Measurements from ENCODE around the gene OST4.

The OST4 gene

DNA sequence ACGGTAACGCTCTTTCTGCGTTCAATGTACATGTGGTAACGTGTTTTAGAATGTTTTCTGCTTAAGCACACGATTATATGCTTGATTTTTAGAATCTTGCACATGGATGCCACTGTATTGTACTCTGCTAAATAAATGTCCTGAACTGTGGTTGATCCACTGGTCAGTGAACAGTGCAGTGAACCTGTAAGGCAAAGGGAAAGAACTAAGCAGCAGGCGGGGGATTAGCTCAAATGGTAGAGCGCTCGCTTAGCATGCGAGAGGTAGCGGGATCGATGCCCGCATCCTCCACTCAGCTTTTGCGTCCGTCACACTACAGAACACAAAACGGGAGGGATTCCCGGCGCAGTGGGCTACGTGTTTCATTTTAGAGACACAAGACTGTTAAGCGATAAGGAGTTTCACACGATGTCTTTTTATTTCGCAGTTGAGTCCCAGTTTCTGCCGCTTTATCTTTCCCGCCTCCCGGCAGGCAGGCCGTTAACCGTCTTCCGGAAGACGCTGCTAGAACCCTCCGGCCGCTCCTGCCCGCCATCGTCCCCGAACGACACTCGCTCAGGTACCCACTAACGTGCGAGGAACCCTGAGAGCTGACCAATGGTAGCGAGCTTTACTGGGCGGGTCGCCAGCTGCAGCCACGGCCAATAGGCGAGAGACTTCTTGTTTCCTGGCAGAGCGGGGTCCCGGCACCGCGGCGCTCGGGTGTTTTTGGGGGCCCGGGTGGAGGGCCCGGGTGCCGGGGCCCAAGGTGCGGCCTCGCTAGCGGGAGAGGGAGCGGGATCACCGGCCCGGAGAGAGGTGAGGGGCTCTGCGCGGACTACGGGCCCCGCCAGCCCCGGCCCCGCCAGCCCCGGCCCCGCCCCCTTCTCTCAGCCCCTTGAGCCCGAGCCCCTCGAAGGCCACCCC lies 20.2 kb downstream of the OST4 start, which contains the start of gene AGBL5:
TSS of gene AGBL5 (plus strand) at position 673 of the 906 bp plus-strand sequence. CDS start 1,291 bp downstream, outside the sequence.
- peak; percentile 97 to 98 for DNase-seq

DNA sequence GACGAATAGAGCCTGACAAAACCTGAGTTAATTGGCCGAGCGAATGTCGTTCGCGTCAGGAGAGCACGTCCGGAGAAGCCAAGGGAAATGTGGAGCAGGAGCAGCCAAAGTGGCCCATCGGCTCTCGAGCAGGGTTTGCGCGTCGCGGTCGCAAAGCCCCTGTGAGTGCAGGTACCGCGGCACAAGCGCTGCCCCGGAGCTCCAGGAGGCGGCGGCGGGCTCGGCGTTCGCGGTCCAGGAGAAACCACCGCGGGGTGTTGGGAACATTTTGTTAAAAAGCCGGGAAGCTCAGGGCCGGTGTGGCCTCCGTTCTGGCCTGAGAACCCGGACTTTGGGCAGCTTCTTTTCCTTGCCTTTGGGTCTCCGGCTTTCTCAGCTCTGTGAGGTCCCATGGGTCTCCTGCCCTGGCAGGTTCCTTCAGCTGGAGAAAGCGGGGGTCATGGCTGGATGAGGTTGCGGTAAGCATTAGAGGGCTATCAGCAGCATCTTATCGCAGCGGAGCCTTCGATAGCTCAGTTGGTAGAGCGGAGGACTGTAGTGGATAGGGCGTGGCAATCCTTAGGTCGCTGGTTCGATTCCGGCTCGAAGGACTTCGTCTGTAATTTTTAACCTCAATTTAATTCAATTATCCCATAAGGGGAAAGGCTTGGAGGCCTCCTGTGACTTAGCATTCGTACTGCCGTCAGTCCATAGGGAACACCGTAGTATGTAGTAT lies 21.0 kb downstream of the OST4 start:
- DNase-seq: peak; percentile 93 to 94

DNA sequence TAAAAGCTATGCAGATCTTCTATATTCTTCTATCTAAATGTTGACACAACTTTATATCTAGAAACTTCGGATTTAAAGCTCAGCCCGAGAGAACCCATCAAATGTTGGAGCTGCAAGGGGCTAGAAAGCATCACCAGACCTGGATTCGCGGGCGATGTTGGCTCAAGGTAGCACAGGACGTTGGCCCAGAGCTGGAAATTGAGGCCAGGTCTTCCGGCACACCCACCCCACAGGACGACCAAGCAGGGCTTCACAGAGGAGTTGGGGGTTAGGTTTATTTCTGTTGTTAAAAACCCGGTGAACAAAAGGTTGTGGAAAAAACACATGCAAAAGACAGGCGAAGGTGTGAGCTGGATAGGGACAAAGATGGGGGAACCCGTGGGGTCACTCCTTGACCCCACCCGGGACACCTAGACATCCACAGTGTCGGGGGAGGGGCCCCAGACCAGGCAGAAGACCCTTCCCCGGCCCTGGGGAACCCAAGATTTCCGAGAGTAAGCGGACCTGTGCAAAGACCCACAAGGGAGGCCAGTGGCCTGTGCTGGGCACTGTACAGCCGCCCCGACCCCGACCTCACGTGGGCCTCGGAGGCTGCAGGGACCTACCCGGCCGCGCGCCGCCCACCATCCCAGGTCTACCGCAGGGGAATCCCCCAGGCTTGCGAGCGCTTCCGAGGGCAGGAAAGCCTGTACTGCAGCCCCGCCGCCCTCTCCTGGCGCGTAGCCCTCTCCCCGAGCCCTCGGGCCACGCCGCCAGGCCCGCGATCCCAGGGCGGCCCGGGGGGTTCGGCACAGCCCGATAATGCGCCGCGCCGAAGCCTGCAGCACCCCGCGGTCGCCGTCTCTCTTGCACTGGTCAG lies 21.8 kb downstream of the OST4 start:
- DNase-seq: peak; percentile 58 to 68

DNA sequence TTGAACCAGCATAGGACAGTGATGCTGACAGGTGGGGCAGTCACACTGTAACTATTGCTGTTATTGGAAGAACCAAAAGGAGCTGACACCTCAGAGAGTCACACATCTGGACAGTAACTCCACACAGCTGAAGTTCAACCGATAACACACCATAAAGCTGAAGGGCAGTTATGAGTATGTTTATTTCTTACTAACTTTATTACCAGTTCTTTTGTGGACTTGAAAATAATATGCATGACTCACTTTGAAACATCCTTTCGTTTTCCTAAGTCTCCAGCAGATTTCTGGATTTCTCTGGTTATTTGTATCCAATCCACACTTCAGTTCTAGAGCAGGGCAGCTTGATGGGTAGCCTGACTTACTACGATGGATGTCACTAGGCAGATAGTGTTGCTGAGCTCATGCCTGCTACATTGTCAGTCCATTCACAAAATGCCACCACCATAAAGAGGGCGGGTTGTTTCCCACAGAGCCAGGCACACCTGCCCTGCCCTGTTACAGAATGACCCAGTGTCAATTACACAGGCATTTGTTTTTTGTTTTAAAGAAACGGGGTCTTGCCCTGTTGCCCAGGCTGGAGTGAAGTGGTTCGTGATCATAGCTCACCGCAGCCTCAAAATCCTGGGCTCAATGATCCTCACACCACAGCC lies 28.3 kb downstream of the OST4 start:
- no peak for DNase-seq

DNA sequence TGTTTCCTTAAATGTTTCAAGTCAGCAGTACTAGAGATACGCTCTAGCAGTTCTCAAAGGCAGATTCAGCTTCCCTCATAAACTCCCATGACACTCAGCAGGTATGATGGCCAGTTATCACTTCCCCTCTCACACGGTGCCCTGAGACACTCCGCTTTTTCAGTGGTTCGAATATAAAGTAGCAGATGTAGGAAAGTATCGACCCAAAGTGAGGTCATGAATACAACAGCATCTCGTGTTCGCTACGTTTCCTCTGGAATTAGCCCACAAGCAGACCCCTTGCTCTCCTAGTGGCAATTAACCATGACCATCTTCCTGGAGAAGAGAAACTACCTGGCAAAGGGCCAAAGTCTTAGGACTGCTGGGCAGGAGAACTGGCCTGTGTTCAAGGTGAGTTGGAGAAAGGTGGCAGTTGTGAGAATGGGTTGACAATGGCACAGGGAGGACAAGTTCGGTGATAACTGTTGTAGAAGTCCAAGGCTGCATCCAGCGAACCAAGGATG lies 29.2 kb downstream of the OST4 start:
- DNase-seq: peak in 1 of 2 donors; percentile 42

DNA sequence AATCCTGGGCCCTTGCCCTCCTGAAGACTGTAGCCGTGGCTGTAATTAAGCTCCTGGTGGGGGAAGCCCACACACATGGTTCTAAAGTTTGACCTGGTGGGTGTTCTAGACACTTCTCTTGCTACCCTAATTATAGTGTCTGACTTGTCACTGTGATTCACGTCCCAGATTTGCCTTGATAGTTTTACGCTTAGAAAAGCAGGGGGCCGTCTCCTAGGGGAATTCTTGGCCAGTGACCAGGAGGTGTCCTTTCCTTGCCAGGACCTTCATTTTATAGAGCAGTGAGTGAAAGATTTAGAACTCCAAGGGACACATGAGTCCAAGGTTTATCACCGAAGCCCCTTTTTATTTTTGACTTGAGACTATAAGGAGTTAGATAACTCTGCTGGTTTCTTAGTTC lies 29.7 kb downstream of the OST4 start:
- DNase-seq: no peak

DNA sequence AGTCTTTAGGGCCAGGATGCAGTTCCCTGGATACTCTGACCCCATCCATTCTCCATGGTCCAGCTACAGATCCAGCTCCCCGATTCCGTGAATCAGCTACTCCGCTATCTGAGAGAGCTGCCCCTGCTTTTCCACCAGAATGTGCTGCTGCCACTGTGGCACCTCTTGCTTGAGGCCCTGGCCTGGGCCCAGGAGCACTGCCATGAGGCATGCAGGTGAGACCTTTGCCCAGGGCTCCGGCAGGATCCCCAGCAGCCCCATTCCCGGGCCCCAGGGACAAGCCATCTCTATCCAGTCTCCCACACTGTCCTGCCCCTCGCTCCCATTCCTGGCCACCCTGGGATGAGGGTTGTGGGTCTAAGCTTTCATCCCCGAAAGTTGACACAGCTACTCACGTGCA lies 31.2 kb downstream of the OST4 start:
- DNase-seq: no peak

DNA sequence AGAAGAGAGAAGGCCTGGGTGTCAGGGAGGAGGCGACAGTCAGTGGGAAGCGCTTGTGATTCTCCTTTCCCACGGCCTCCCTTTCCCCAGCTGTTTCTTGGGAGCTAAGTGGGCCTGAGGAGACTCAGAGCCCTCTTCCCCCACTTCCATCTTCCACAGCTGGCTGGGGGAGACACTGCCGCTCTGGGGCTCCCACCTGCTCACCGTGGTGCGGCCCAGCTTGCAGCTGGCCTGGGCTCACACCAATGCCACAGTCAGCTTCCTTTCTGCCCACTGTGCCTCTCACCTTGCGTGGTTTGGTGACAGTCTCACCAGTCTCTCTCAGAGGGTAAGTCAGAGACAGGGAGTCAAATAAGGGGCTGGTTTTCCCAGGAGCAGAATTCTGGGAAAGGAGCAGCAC lies 31.6 kb downstream of the OST4 start:
- no peak for DNase-seq

DNA sequence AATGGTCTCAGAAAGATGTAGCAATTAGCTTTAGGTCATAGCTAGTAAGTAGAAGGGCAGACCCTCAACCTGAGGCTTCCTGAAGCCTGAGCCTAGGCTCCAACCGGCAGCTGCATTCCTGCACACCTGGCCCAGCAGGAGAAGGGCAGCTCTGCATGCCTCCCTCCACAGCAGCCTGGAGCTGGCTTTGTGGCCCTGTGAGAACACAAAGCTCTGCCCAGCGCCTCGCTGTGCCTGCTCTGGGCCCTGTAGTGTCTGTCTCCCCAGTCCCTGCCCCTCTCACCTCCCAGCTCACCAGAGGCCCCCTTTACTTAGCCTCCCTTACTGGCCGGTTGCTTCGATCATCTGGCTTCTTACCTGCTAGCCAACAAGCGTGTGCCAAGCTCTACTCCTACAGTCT lies 32.0 kb downstream of the OST4 start:
- no peak for DNase-seq

DNA sequence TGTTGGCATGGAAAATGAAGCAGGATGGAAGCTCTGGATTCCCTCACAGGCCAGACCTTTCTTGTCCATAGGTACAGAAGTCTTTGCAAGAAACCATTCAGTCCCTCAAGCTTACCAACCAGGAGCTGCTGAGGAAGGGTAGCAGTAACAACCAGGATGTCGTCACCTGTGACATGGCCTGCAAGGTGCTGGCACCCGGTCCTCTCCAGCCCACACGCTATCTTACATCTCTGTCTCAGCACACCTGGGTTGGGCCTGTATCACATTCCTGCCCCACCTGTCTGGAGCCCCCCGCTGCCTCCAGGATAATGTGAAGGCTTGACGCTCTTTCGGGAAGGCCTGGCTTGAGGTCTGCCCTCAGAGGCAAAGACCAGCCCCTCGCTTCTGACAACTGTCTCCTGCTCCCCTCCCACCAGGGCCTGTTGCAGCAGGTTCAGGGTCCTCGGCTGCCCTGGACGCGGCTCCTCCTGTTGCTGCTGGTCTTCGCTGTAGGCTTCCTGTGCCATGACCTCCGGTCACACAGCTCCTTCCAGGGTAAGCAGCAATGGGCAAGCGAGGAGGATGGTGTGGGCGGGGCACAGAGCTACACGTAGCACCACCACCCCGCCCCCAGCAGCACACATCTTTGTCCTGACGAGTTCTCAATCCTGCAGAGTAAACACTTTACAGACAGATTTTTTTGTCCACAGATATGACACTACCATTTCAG lies 32.7 kb downstream of the OST4 start:
- no peak for DNase-seq

DNA sequence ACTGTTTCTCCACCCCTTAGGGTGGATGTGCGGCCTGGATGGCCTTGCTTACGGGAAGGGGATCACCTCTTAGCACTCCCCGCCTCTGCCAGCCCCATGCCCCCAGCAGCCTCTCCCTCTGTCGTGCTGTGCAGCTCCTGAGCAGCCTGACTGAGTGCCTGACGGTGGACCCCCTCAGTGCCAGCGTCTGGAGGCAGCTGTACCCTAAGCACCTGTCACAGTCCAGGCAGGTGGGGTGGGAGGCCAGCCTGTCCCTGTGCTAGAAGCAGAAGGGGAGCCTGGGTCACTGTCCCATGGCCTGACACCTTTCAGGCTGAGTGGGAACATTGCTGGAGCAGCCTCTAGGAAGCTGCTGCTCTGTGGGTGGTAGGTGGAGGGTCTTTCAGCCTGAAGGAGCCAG lies 33.4 kb downstream of the OST4 start:
- no peak for DNase-seq

DNA sequence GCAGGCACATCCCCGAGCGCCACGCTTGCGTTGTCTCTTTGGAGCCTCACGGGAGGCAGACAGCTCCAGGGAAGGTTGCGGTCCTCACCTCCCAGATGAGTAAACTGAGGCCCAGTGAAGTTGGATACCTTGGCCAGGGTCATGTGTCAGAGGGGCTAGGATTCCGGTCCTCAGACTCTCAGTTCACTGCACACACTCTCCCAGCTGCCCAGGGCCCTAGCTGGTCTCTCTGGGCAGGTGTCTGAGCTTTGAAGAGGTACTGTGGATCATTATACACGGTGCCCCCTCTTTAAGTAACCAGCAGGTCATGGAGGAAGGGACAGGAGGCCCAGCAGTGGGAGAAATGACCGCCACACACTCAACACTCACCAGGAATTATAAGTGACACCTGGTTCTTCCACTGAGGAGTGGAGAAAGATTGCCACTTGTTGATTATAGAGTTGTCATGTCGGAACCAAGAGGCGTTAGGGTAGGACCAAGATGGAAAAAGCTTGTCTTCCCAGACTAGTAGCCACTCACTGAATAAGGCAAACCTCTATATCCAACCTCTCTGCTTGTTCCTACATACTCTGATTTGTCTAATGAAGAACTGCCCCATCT lies 38.1 kb downstream of the OST4 start:
- peak in 1 of 2 donors; percentile 5 for DNase-seq

DNA sequence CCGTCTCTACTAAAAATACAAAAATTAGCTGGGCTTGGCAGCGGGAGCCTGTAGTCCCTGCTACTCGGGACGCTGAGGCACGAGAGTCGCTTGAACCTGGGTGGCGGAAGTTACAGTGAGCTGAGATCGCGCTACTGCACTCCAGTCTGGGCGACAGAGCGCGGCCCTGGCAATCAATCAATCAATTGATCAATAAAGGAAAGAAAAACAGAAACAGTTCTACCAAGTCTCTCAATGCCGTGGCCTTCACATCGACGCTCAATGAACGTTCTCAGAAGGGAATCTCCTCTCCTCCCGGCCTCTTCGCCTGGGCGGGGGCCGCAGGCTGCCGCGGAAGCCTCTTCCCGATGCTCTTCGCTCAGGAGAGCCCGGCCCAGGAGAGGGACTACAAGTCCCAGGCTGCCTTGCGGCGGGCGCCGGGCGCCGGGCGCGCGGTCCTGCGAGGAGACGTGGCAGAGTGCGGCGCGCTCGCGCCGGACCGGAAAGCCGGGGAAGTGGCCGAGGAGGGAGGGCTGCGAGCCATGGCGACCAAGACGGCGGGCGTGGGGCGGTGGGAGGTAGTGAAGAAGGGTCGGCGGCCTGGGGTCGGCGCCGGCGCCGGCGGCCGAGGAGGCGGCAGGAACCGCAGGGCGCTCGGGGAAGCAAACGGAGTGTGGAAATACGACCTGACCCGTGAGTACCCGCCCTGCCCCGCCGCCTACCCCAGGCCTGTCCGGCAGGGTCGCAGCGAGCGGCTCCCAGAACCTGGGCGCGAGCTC lies 38.8 kb downstream of the OST4 start, which contains the start of gene TMEM214:
TSS of gene TMEM214 (plus strand) at position 471 of the 758 bp plus-strand sequence. CDS start at position 522, 51 bp downstream.
- peak; percentile 80 to 81 for DNase-seq

DNA sequence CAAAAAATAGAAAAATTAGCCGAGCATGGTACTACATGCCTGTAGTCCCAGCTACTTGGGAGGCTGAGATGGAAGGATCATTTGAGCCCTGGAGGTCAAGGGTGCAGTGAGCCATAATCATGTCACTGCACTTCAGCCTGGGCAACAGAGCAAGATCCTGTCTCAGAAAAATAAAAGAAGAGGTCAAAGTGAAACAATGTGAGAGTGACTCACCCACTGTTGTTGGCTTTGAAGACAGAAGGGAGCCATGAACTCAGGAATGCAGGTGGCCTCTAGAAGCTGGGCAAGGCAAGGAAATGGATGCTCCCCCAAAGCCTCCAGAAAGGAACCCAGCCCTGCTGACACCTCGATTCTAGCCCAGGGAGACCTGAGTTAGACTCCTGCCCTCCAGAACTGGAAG lies 42.4 kb downstream of the OST4 start:
- DNase-seq: no peak

DNA sequence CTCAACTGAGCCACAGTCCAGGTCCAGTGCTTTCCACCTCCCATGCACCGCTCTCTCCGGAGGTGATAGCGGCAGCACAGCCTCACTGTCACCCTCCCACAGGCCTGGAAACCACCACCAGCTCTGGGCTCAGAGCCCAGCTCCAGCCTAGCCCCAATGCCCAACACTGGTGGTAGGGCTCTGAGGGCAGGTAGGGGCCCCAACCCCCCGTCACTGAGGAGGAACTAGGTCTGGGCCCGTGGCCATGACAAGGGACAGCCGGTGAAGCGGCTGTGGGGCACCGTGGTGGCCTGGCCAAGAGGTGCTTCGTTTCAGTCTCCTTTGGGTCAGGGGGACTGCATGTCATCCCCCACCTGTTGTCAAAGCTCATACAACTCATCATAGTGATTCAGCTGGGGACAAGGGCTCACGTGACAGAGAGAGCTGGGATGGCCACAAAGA lies 44.2 kb downstream of the OST4 start:
- DNase-seq: no peak

DNA sequence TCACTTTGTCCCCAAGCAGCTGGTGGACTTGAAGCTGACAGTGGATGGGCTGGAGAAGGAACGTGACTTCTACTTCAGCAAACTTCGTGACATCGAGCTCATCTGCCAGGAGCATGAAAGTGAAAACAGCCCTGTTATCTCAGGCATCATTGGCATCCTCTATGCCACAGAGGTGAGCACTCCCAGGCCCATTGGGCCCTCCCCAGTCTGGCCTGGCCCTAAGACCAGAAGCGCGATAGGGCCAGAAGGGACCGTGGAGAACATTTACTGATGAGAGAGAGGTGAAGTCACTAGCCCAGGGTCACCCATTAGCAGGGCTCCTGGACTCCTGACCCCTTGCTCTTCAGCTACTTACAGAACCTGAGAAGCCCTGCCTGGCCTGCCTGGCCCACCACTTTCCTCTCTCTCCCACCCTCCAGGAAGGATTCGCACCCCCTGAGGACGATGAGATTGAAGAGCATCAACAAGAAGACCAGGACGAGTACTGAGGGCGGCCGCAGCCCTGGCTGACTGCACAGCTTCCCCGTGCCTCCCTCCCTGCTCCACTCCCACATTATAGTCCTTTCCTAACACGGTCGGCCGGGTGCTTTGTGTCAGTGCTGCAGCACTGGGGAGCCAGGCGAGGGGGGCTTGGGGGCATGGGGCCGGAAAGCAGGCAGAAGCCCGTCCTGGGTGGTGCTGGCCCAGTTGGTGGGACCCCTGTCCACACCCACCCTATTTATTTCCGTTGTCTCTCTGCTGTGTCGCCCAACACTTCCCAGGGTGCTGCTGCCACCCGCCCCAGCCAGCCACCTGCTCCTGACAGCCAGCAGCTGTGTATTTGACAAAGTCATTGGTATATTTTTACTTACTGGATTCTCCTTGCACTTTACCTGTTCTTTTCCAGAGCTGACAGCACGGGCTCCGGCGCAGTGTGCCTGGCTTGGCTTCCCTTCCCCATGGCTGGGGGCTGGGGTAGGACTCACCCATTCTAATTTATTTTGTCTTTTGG lies 45.3 kb downstream of the OST4 start:
- DNase-seq: no peak

DNA sequence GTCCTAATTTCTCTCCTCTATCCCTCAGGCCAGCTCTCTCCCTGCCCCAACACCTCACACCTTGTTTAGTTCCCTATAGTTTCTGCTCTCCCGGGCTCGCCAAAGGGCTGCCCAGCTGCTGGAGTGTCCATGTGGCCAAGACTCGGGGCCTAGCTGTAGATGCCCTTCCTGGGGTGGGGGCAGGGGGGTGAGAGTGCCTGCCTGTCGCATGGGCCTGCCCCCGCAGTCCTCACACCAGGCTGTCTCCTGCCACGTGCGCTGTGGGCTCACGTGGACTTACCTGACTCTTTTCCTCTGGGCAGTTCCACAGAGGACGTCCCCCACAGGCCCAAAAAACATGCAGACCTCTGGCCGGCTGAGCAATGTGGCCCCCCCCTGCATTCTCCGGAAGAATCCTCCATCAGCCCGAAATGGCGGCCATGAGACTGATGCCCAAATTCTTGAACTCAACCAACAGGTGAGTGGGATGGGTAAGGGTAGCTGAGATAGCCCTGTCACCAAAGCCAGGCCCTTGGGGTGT lies 46.1 kb downstream of the OST4 start:
- DNase-seq: no peak

DNA sequence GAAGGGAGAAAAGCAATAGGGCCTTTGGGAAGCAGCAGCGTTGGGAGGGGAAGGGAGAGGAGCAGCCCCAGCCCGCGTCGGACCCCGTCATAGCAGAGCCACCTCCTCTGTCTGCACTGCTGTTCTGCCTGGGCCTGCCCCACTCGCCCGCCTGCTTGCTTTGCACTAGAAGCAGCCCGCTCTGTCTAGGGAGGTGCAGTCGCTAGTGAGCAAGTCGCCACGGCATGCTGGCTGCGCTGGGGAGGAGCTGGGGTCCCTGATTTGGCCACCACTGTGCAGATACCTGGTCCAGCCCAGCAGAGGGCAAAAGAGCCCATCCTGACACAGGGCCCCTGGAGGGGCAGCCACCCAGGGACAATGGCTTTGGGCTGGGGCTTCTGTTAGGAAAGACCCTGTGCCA lies 46.6 kb downstream of the OST4 start:
- no peak for DNase-seq

DNA sequence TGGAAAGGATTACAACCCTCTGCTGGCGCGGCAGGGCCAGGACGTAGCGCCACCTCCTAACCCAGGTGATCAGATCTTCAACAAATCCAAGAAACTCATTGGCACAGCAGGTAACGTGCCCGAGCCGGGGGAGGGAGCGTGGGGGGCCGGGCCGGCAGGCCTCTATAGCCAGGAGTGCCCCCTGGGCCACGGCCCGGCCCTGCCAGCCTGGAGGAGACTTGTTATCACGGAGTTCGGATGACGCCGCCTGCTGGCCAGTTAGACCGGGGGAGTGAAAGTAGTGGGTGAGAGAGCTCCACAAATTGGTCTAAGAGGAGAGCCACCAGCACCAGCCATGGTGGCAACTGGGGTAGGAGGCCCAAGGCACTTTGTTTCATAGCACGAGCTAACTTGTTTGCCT lies 47.3 kb downstream of the OST4 start:
- no peak for DNase-seq
